ENCODE results near the gene CLDN12. TPM values are rescaled to one million over a fixed set of nuclear protein-coding genes. Genes with fewer than 3 reads are reported as not detected.
A peak's percentile ranks its signal among the peaks of the same experiment; 100 is the strongest.
"Not testable (repeated sequence)": the region's sequence is repeated elsewhere in the genome, so short reads cannot be mapped to it uniquely, and the experiment has no call there.

CLDN12 gene
- total RNA-seq, 1 donor from 2014 or later, result 41.0 TPM

DNA sequence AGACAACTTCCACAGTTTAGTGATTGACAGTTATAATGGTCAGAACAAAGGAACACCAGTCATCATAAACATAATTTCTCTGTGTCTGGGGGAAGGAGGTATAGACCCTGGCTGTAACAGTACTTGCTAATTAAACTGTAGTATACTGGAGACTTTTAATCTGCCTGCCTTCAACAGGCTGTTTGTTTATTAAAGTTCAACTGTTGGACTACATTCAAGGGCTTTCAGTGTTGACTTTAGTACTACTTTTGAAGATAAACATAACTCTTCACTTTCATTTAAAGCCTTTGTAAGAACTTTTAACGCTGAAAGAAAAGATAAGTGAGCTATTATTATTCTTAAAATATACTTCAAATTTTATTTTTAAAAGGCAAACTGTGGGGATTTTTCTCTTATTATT is 50.7 kb downstream of the CLDN12 start:
- TF ChIP-seq, protein P1, sequence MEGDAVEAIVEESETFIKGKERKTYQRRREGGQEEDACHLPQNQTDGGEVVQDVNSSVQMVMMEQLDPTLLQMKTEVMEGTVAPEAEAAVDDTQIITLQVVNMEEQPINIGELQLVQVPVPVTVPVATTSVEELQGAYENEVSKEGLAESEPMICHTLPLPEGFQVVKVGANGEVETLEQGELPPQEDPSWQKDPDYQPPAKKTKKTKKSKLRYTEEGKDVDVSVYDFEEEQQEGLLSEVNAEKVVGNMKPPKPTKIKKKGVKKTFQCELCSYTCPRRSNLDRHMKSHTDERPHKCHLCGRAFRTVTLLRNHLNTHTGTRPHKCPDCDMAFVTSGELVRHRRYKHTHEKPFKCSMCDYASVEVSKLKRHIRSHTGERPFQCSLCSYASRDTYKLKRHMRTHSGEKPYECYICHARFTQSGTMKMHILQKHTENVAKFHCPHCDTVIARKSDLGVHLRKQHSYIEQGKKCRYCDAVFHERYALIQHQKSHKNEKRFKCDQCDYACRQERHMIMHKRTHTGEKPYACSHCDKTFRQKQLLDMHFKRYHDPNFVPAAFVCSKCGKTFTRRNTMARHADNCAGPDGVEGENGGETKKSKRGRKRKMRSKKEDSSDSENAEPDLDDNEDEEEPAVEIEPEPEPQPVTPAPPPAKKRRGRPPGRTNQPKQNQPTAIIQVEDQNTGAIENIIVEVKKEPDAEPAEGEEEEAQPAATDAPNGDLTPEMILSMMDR (conservative IDR thresholded peaks at IDR 0.05), result no peak
- no peaks in the 10 kb centered on the region for H3K36me3 Mint-ChIP-seq (ENCODE audit: low read depth)
- H3K27ac Mint-ChIP-seq (ENCODE audit: unreplicated experiment), result no peak overlapping the region
- H3K4me1 Mint-ChIP-seq, result peaks cover 7% of the 10 kb centered on the region
- no peak for DNase-seq (ENCODE audit: low read depth, low spot score)
- H3K9me3 Mint-ChIP-seq, result peaks cover 3% of the 10 kb centered on the region
- no peaks in the 10 kb centered on the region for H3K27me3 Mint-ChIP-seq (ENCODE audit: low read depth)
- no peak overlapping the region for H3K4me3 Mint-ChIP-seq

DNA sequence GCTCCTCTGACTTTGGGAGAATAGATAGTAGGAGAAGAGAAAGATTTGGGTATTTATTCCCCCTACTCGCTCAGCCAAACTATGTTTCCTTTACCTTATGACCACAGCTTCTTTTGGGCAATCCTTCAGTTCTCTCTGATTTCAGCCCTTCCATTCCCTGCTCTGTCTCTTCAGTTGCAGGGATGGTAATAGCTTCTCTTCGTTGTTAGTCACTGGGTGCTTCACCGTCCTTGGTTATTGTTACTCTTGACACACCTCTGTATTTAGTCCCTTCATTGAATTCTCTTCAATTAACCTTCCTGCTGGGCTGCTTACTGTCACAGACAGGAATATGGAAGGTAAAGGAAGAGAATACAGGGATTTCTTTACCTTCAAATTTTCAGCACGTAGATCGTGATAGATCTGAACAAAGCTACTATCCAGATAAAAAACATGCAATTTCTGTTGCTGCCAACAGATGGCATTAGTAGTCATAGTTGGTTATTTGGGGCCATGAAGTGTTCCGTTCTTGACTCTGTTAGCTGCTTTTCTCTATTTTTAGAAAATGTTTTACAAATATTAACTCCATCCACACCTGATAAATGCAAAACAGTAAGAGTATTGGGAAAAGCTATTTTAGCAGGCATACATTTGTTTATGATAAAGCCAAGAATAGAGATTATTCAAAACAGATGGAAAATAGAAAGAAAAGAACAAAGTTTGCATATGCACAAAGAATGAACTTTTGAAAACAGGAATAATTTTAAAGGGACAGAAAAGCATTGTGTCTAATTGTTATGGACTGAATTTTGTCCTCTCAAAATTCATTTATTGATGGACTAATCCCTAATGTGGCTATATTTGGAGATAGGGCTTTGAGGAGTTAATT is 52.1 kb downstream of the CLDN12 start:
- Mint-ChIP-seq H3K9me3 (peaks cover under 1% of the 10 kb centered on the region), H3K4me3 (peak overlapping the region; percentile 47), H3K4me1 (peaks cover 7% of the 10 kb centered on the region), H3K36me3 (ENCODE audit: low read depth) (no peaks in the 10 kb centered on the region), H3K27me3 (ENCODE audit: low read depth) (no peaks in the 10 kb centered on the region), H3K27ac (ENCODE audit: unreplicated experiment) (peak overlapping the region; percentile 94)
- DNase-seq (ENCODE audit: low read depth, low spot score), result no peak
- TF ChIP-seq, protein P1 (conservative IDR thresholded peaks at IDR 0.05), result peak; percentile 82

- no peak overlapping the region for H3K27ac Mint-ChIP-seq (ENCODE audit: unreplicated experiment)
- H3K27me3 Mint-ChIP-seq (ENCODE audit: low read depth), result no peaks in the 10 kb centered on the region
- TF ChIP-seq, protein P1 (conservative IDR thresholded peaks at IDR 0.05), result no peak
- peaks cover 7% of the 10 kb centered on the region for H3K4me1 Mint-ChIP-seq
- H3K9me3 Mint-ChIP-seq, result peaks cover under 1% of the 10 kb centered on the region
- no peak overlapping the region for H3K4me3 Mint-ChIP-seq
- no peaks in the 10 kb centered on the region for H3K36me3 Mint-ChIP-seq (ENCODE audit: low read depth)
- DNase-seq (ENCODE audit: low read depth, low spot score), result no peak
Observed at GRCh38 chr7:90458104-90458503, 54.8 kb downstream of the CLDN12 start.

- no peak overlapping the region for H3K27ac Mint-ChIP-seq (ENCODE audit: unreplicated experiment)
- H3K4me3 Mint-ChIP-seq, result no peak overlapping the region
- peaks cover 7% of the 10 kb centered on the region for H3K4me1 Mint-ChIP-seq
- no peak for DNase-seq (ENCODE audit: low read depth, low spot score)
- H3K9me3 Mint-ChIP-seq, result peaks cover 7% of the 10 kb centered on the region
- TF ChIP-seq, protein P1 (conservative IDR thresholded peaks at IDR 0.05), result no peak
- H3K27me3 Mint-ChIP-seq (ENCODE audit: low read depth), result no peaks in the 10 kb centered on the region
- H3K36me3 Mint-ChIP-seq (ENCODE audit: low read depth), result peaks cover 6% of the 10 kb centered on the region
Observed at GRCh38 chr7:90459888-90460287, 56.6 kb downstream of the CLDN12 start.

GRCh38 chr7:90461219-90461618 is 58.0 kb downstream of the CLDN12 start:
- TF ChIP-seq, protein P1 (conservative IDR thresholded peaks at IDR 0.05), result no peak
- no peaks in the 10 kb centered on the region for H3K27me3 Mint-ChIP-seq (ENCODE audit: low read depth)
- no peak overlapping the region for H3K27ac Mint-ChIP-seq (ENCODE audit: unreplicated experiment)
- peaks cover 12% of the 10 kb centered on the region for H3K36me3 Mint-ChIP-seq (ENCODE audit: low read depth)
- peaks cover 14% of the 10 kb centered on the region for H3K9me3 Mint-ChIP-seq
- H3K4me3 Mint-ChIP-seq, result no peak overlapping the region
- no peak for DNase-seq (ENCODE audit: low read depth, low spot score)
- no peaks in the 10 kb centered on the region for H3K4me1 Mint-ChIP-seq

- not testable (repeated sequence) for H3K27ac Mint-ChIP-seq (ENCODE audit: unreplicated experiment); H3K4me3 Mint-ChIP-seq; H3K4me1 Mint-ChIP-seq; H3K27me3 Mint-ChIP-seq (ENCODE audit: low read depth); DNase-seq (ENCODE audit: low read depth, low spot score)
- peaks cover 14% of the 10 kb centered on the region for H3K9me3 Mint-ChIP-seq
- H3K36me3 Mint-ChIP-seq (ENCODE audit: low read depth), result peaks cover 12% of the 10 kb centered on the region
Observed at GRCh38 chr7:90463151-90463628, 59.9 kb downstream of the CLDN12 start.
